IMR-90 (cell line): ENCODE results near the gene INTS11. TPM values are rescaled to one million over a fixed set of nuclear protein-coding genes. Genes with fewer than 3 reads are reported as not detected.

Experiments
- ATAC-seq: fragments of 200-7000 bp; cut with Tn5 transposase; 2 replicates; pipeline ENCODE4 v1.9.1; 2020; ENCODE audit warnings: low read depth, mild to moderate bottlenecking, moderate library complexity
- BruUV-seq: library from RNA; stranded (reverse); fragments of 400-500 nt; replicated peaks from 2 replicates; lab custom pipeline; 2021; lab: Mats Ljungman, UMichigan
- CTCF ChIA-PET: fragments of 300-600 bp; formaldehyde crosslinking; extraction: SDS; loops from one replicate; lab custom pipeline; 2021; ENCODE audit warnings: antibody characterized with exemption; lab: Yijun Ruan, JAX
- POLR2A ChIA-PET: fragments of 300-600 bp; sonication (Branson Sonifier 250); formaldehyde crosslinking; loops from one replicate; lab custom pipeline; 2022; ENCODE audit warnings: antibody characterized with exemption; ENCODE audit not compliant: unreplicated experiment; lab: Charles Lee
- DNase-seq: peaks from one replicate; pipeline ENCODE4 v3.0.0; 2013
- H2AFZ ChIP-seq: replicated peaks from 2 replicates; pipeline ENCODE3; 2013; ENCODE audit warnings: low read length, mild to moderate bottlenecking; ENCODE audit not compliant: poor library complexity
- H2AK5ac ChIP-seq: 2 replicates; pipeline ENCODE4 v1.6.1; 2013; ENCODE audit warnings: low read depth, low read length, inconsistent platforms
- H2AK9ac ChIP-seq: replicated peaks from 2 replicates; pipeline ENCODE3; 2013; ENCODE audit warnings: mild to moderate bottlenecking, low read depth, low read length, moderate library complexity; ENCODE audit not compliant: poor library complexity
- H2BK120ac ChIP-seq: 2 replicates; pipeline ENCODE4 v1.6.1; 2013; ENCODE audit warnings: low read depth, low read length, inconsistent platforms
- H2BK15ac ChIP-seq: 3 replicates; pipeline ENCODE4 v1.6.1; 2013; ENCODE audit warnings: low read depth, low read length, inconsistent platforms
- H2BK20ac ChIP-seq: 2 replicates; pipeline ENCODE4 v1.6.1; 2013; ENCODE audit warnings: low read depth, mild to moderate bottlenecking, inconsistent platforms, low read length, moderate library complexity
- H2BK5ac ChIP-seq: 2 replicates; pipeline ENCODE4 v1.6.1; 2013; ENCODE audit warnings: mild to moderate bottlenecking, low read depth, low read length, inconsistent platforms; ENCODE audit not compliant: poor library complexity, severe bottlenecking
- H3K14ac ChIP-seq: replicated peaks from 2 replicates; pipeline ENCODE4 v1.6.1; 2013; ENCODE audit warnings: low read depth, low read length, inconsistent platforms
- H3K18ac ChIP-seq: 2 replicates; pipeline ENCODE4 v1.6.1; 2013; ENCODE audit warnings: low read depth, low read length, control low read depth
- H3K23ac ChIP-seq: 2 replicates; pipeline ENCODE4 v1.6.1; 2013; ENCODE audit warnings: low read depth, low read length, inconsistent platforms
- H3K27ac ChIP-seq: 2 replicates; pipeline ENCODE4 v1.5.1; 2013; ENCODE audit warnings: mild to moderate bottlenecking, control low read depth, low read length; ENCODE audit not compliant: insufficient read depth
- H3K27me3 ChIP-seq: 2 replicates; pipeline ENCODE4 v1.6.1; 2013; ENCODE audit warnings: low read length; ENCODE audit not compliant: control insufficient read depth, insufficient read depth
- H3K36me3 ChIP-seq: 2 replicates; pipeline ENCODE4 v1.6.1; 2013; ENCODE audit warnings: low read length, mixed read lengths; ENCODE audit not compliant: control insufficient read depth, insufficient read depth
- H3K4ac ChIP-seq: 2 replicates; pipeline ENCODE4 v1.6.1; 2013; ENCODE audit warnings: low read depth, low read length, inconsistent platforms
- H3K4me1 ChIP-seq: 2 replicates; pipeline ENCODE4 v1.6.1; 2013; ENCODE audit warnings: low read length, mixed read lengths; ENCODE audit not compliant: control insufficient read depth, insufficient read depth
- H3K4me2 ChIP-seq: 2 replicates; pipeline ENCODE4 v1.6.1; 2013; ENCODE audit warnings: low read depth, mild to moderate bottlenecking, control low read depth, low read length, moderate library complexity
- H3K4me3 ChIP-seq: 2 replicates; pipeline ENCODE4 v1.5.1; 2013; ENCODE audit warnings: low read depth, mild to moderate bottlenecking, control low read depth, low read length, moderate library complexity; ENCODE audit not compliant: insufficient read depth
- H3K56ac ChIP-seq: 2 replicates; pipeline ENCODE4 v1.6.1; 2013; ENCODE audit warnings: low read length, inconsistent platforms; ENCODE audit not compliant: insufficient read depth; ENCODE audit errors: extremely low read depth
- H3K79me1 ChIP-seq, 2 experiments: 2 replicates each; pipeline ENCODE4 v1.6.1; 2013; ENCODE audit warnings: low read length in 2 of 2, inconsistent platforms in 1 of 2, low read depth in 1 of 2
- H3K9ac ChIP-seq: 2 replicates; pipeline ENCODE4 v1.6.1; 2013; ENCODE audit warnings: low read depth, low read length, control low read depth
- H3K9me1 ChIP-seq: 2 replicates; pipeline ENCODE4 v1.6.1; 2013; ENCODE audit warnings: low read length, inconsistent platforms; ENCODE audit not compliant: insufficient read depth
- H3K9me3 ChIP-seq: 2 replicates; pipeline ENCODE4 v1.6.1; 2013; ENCODE audit warnings: low read length; ENCODE audit not compliant: control insufficient read depth, insufficient read depth
- H4K20me1 ChIP-seq: 2 replicates; pipeline ENCODE4 v1.6.1; 2013; ENCODE audit warnings: low read length, inconsistent platforms; ENCODE audit not compliant: insufficient read depth
- H4K5ac ChIP-seq: 2 replicates; pipeline ENCODE4 v1.6.1; 2013; ENCODE audit warnings: mild to moderate bottlenecking, low read depth, low read length, control low read depth
- H4K8ac ChIP-seq, 2 experiments: 2 replicates each; pipeline ENCODE4 v1.6.1; 2013; ENCODE audit warnings: low read depth in 2 of 2, low read length in 2 of 2, control low read depth in 1 of 2, inconsistent platforms in 1 of 2
- H4K91ac ChIP-seq: 2 replicates; pipeline ENCODE4 v1.6.1; 2013; ENCODE audit warnings: low read depth, low read length, inconsistent platforms; ENCODE audit not compliant: insufficient read depth
- CHD1 ChIP-seq: IDR thresholded peaks from 2 replicates; pipeline ENCODE4 v1.6.1; 2012; ENCODE audit warnings: low read depth, low read length, improper control_type of control experiment
- MXI1 ChIP-seq: IDR thresholded peaks from 2 replicates; pipeline ENCODE4 v1.6.1; 2012; ENCODE audit warnings: low read depth, mild to moderate bottlenecking, low read length, moderate library complexity, borderline replicate concordance
- RAD21 ChIP-seq: IDR thresholded peaks from 2 replicates; pipeline ENCODE4 v1.6.1; 2012; ENCODE audit warnings: low read length, improper control_type of control experiment
- WGBS, 2 experiments: methylation state at CpG; one replicate each; pipeline versions ENCODE4 v1.1.5 to v1.1.7; 2013; ENCODE audit warnings: missing lambda C conversion rate in 2 of 2; ENCODE audit not compliant: insufficient read length in 1 of 2; ENCODE audit errors: extremely low coverage in 2 of 2; 5-methylcytosine and 5-hydroxymethylcytosine counted together
- dilution Hi-C: fragments of 300-500 bp; cut with HindIII; formaldehyde crosslinking; loops from one replicate; pipeline ENCODE4 v1.14.3; 2018; ENCODE audit warnings: low sequenced_read_pairs; ENCODE audit not compliant: unreplicated experiment
- in situ Hi-C: fragments of 300-500 bp; cut with MboI; formaldehyde crosslinking; loops from 3 replicates; pipeline ENCODE4 v1.14.3; 2019; ENCODE audit warnings: low sequenced_read_pairs, inconsistent platforms, mixed read lengths
- intact Hi-C: fragments of 100-400 bp; cut with micrococcal nuclease; formaldehyde crosslinking; loops from 2 replicates; pipeline ENCODE4 v1.10.0; 2022
- polyA plus RNA-seq, 3 experiments: library from polyadenylated mRNA; depleted of rRNA; stranded (reverse); fragments of >200 nt; gene quantifications; 2 replicates each; pipeline ENCODE4 v1.2.3, GENCODE V29; 2012; ENCODE audit warnings: low replicate concordance in 1 of 3
- total RNA-seq: library from RNA; depleted of rRNA; stranded (reverse); fragments of >200 nt; gene quantifications from 2 replicates; pipeline ENCODE4 v1.2.3, GENCODE V29; 2012
- TF ChIP-seq, protein P1 (sequence below): fragments of 150-350 bp; IDR thresholded peaks from 2 replicates; pipeline ENCODE4 v1.6.1; 2016; ENCODE audit warnings: low read depth, mild to moderate bottlenecking, low read length, moderate library complexity, borderline replicate concordance

Gene INTS11
- total and polyA plus RNA-seq, 2 of the 4 experiments (the other 2 are of a cell fraction), result 56.1 to 123 TPM

DNA sequence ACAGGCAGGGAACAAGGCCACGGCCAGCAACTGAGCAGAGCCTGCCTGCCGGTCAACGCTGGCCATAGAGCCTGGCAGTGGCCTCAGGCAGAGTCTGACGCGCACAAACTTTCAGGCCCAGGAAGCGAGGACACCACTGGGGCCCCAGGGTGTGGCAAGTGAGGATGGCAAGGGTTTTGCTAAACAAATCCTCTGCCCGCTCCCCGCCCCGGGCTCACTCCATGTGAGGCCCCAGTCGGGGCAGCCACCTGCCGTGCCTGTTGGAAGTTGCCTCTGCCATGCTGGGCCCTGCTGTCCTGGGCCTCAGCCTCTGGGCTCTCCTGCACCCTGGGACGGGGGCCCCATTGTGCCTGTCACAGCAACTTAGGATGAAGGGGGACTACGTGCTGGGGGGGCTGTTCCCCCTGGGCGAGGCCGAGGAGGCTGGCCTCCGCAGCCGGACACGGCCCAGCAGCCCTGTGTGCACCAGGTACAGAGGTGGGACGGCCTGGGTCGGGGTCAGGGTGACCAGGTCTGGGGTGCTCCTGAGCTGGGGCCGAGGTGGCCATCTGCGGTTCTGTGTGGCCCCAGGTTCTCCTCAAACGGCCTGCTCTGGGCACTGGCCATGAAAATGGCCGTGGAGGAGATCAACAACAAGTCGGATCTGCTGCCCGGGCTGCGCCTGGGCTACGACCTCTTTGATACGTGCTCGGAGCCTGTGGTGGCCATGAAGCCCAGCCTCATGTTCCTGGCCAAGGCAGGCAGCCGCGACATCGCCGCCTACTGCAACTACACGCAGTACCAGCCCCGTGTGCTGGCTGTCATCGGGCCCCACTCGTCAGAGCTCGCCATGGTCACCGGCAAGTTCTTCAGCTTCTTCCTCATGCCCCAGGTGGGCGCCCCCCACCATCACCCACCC lies 6.9 kb upstream of the INTS11 start, which contains the start of gene TAS1R3:
TAS1R3 (plus strand) TSS at position 213 of the 898 bp plus-strand sequence; CDS start at position 279, 66 bp downstream.
- Histone ChIP-seq H3K9me1 (peaks cover 9% of the 10 kb centered on the region), H3K9me3 (no peaks in the 10 kb centered on the region), H2BK5ac (no peak within 1 kb of the TSS), H3K14ac (no peak within 1 kb of the TSS), H3K79me1 (peaks cover 7 to 16% of the 10 kb centered on the region in 2 experiments; a peak in 2 of 4 replicates), H4K91ac (no peak within 1 kb of the TSS), H3K4ac (no peak within 1 kb of the TSS), H3K9ac (no peak within 1 kb of the TSS), H3K18ac (no peak within 1 kb of the TSS), H3K36me3 (peaks cover 10% of the 10 kb centered on the region), H3K4me1 (no peaks in the 10 kb centered on the region), H3K56ac (no peak within 1 kb of the TSS), H2BK20ac (no peak within 1 kb of the TSS), H4K5ac (no peak within 1 kb of the TSS), H2BK120ac (no peak within 1 kb of the TSS), H3K4me2 (no peak within 1 kb of the TSS), H2AK5ac (no peak within 1 kb of the TSS), H3K27ac (no peak within 1 kb of the TSS), H4K8ac (no peak within 1 kb of the TSS), H3K27me3 (no peaks in the 10 kb centered on the region), H3K4me3 (no peak within 1 kb of the TSS), H2AK9ac (no peak within 1 kb of the TSS), H3K23ac (no peak within 1 kb of the TSS), H2BK15ac (no peak within 1 kb of the TSS), H2AFZ (peak within 1 kb of the TSS; percentile 32), H4K20me1 (peaks cover 19% of the 10 kb centered on the region)
- no peak for TF ChIP-seq MXI1
- TF ChIP-seq RAD21, result no peak
- TF ChIP-seq CHD1, result no peak
- TF ChIP-seq, protein P1, sequence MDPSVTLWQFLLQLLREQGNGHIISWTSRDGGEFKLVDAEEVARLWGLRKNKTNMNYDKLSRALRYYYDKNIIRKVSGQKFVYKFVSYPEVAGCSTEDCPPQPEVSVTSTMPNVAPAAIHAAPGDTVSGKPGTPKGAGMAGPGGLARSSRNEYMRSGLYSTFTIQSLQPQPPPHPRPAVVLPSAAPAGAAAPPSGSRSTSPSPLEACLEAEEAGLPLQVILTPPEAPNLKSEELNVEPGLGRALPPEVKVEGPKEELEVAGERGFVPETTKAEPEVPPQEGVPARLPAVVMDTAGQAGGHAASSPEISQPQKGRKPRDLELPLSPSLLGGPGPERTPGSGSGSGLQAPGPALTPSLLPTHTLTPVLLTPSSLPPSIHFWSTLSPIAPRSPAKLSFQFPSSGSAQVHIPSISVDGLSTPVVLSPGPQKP, result no peak
- in situ Hi-C loops (no loop called here), dilution Hi-C loops (no loop called here), intact Hi-C loops (no loop called here)
- BruUV-seq, result no TSS peak
- ChIA-PET CTCF (no interaction called here), POLR2A (no interaction called here)
- ATAC-seq, result no peak
- no peak for DNase-seq
- 83% methylated on average over 14 of the region's 41 CpGs; no CpG with 5 or more reads in 1 of the 2 experiments for WGBS, 2 experiments
